ENCODE results near the gene ETV1.

The ETV1 gene

GRCh38 chr7:13989126-13989948 lies at the start of gene ETV1:
TSS of gene ETV1 (minus strand) at chr7:13989666. CDS start at chr7:13989052, 614 bp downstream.
- DNase-seq = peak; percentile 1

GRCh38 chr7:14024406-14024805 lies 34.9 kb upstream of the ETV1 start:
- no peak for DNase-seq

- no peak for DNase-seq
These were observed 34.4 kb upstream of the ETV1 start for GRCh38 chr7:14023838-14024237.

GRCh38 chr7:14023342-14023741 lies 33.9 kb upstream of the ETV1 start:
- DNase-seq = peak; percentile 75

- no peak for DNase-seq
These were observed 31.6 kb upstream of the ETV1 start for GRCh38 chr7:14021069-14021468.

- no peak for DNase-seq
These were observed 31.0 kb upstream of the ETV1 start for GRCh38 chr7:14020339-14020900.

GRCh38 chr7:14018751-14019150 lies 29.3 kb upstream of the ETV1 start:
- no peak for DNase-seq

GRCh38 chr7:14016950-14017349 lies 27.5 kb upstream of the ETV1 start:
- DNase-seq = no peak

- DNase-seq = no peak
These were observed 24.4 kb upstream of the ETV1 start for GRCh38 chr7:14013898-14014297.

- no peak for DNase-seq
These were observed 20.3 kb upstream of the ETV1 start for GRCh38 chr7:14009453-14010418.

- DNase-seq = no peak
These were observed 11.7 kb upstream of the ETV1 start for GRCh38 chr7:14001139-14001538.

GRCh38 chr7:14000247-14000646 lies 10.8 kb upstream of the ETV1 start:
- DNase-seq = no peak

GRCh38 chr7:13998866-13999265 lies 9.4 kb upstream of the ETV1 start:
- DNase-seq = no peak

- DNase-seq = no peak
These were observed 3.1 kb upstream of the ETV1 start for GRCh38 chr7:13992596-13992964.

- DNase-seq = no peak
These were observed 2.5 kb upstream of the ETV1 start for GRCh38 chr7:13991791-13992595.

GRCh38 chr7:13990984-13991790 lies 1.7 kb upstream of the ETV1 start:
- DNase-seq = peak; percentile 77

- DNase-seq = peak; percentile 41
These were observed 985 bp upstream of the ETV1 start for GRCh38 chr7:13990319-13990983.

GRCh38 chr7:13989949-13990305 lies 461 bp upstream of the ETV1 start:
- DNase-seq = no peak

GRCh38 chr7:13988731-13989125 lies 738 bp downstream of the ETV1 start:
- peak; percentile 14 for DNase-seq

- no peak for DNase-seq
These were observed 1.4 kb downstream of the ETV1 start for GRCh38 chr7:13988065-13988464.

GRCh38 chr7:13987395-13987794 lies 2.1 kb downstream of the ETV1 start:
- no peak for DNase-seq
